Measurements from ENCODE around the gene HTT-AS.

HTT-AS gene

GRCh38 chr4:3029464-3029863 lies 44.9 kb downstream of the HTT-AS start:
- DNase-seq = no peak

- no peak for DNase-seq
Observed at GRCh38 chr4:3026540-3026939, 47.8 kb downstream of the HTT-AS start.

- DNase-seq = no peak
Observed at GRCh38 chr4:3025881-3026280, 48.5 kb downstream of the HTT-AS start.

GRCh38 chr4:3022651-3023050 lies 51.7 kb downstream of the HTT-AS start:
- no peak for DNase-seq

- DNase-seq = no peak
Observed at GRCh38 chr4:3022112-3022511, 52.2 kb downstream of the HTT-AS start.

- no peak for DNase-seq
Observed at GRCh38 chr4:3021627-3022026, 52.7 kb downstream of the HTT-AS start.

- DNase-seq = no peak
Observed at GRCh38 chr4:3021127-3021526, 53.2 kb downstream of the HTT-AS start.

- DNase-seq = no peak
Observed at GRCh38 chr4:3019145-3019846, 55.0 kb downstream of the HTT-AS start.

- no peak for DNase-seq
Observed at GRCh38 chr4:3017504-3017903, 56.8 kb downstream of the HTT-AS start.

GRCh38 chr4:3016961-3017360 lies 57.4 kb downstream of the HTT-AS start:
- no peak for DNase-seq

GRCh38 chr4:3013839-3014350 lies 60.4 kb downstream of the HTT-AS start:
- no peak for DNase-seq
